HEK293 (cell line): ENCODE measurements around the gene PTRH2.
"Not testable (repeated sequence)": the region's sequence is repeated elsewhere in the genome, so short reads cannot be mapped to it uniquely, and the experiment has no call there.

Source experiments
- CTCF ChIA-PET: fragments of 350-600 bp; formaldehyde crosslinking; extraction: SDS; loops from one replicate; lab custom pipeline; 2021; ENCODE audit warnings: antibody characterized with exemption; lab: Yijun Ruan, JAX
- POLR2A ChIA-PET: fragments of 300-600 bp; formaldehyde crosslinking; extraction: SDS; loops from one replicate; lab custom pipeline; 2020; ENCODE audit warnings: antibody characterized with exemption, inconsistent platforms; lab: Yijun Ruan, JAX
- H3K27ac ChIP-seq: fragments of 200-500 bp; sonication (Bioruptor generic); 2 replicates; pipeline ENCODE4 v1.5.1; 2014; ENCODE audit warnings: low read depth, low read length, control low read depth, inconsistent platforms; ENCODE audit errors: extremely low read depth
- H3K36me3 ChIP-seq, 2 experiments: fragments of 200-500 bp in 1 of 2; sonication (Bioruptor generic) in 1 of 2; 1 replicate in 1 of 2; 2 replicates in 1 of 2; pipeline ENCODE4 v1.5.1; 2014 to 2017; ENCODE audit warnings: inconsistent platforms in 2 of 2, low read length in 2 of 2; ENCODE audit not compliant: control insufficient read depth in 2 of 2, insufficient read depth in 1 of 2
- H3K4me1 ChIP-seq: fragments of 200-500 bp; sonication (Bioruptor generic); 2 replicates; pipeline ENCODE4 v1.5.1; 2014; ENCODE audit warnings: mild to moderate bottlenecking, low read length, inconsistent platforms; ENCODE audit not compliant: control insufficient read depth, insufficient read depth
- H3K4me3 ChIP-seq: 2 replicates; pipeline ENCODE4 v1.5.1; 2011; ENCODE audit warnings: low read depth, mild to moderate bottlenecking, control low read depth, low read length, moderate library complexity
- H3K9me3 ChIP-seq: fragments of 200-500 bp; sonication (Bioruptor generic); 2 replicates; pipeline ENCODE4 v1.5.1; 2014; ENCODE audit warnings: low read depth, low read length, inconsistent platforms; ENCODE audit not compliant: control insufficient read depth, insufficient read depth
- ZBTB1 ChIP-seq: fragments of 450-650 bp; formaldehyde crosslinking; IDR thresholded peaks from 2 replicates; pipeline ENCODE4 v1.5.1; 2016; ENCODE audit warnings: missing biosample characterization, missing genetic modification characterization
- ZBTB17 ChIP-seq: fragments of 450-650 bp; formaldehyde crosslinking; IDR thresholded peaks from 2 replicates; pipeline ENCODE4 v1.5.1; 2016; ENCODE audit warnings: missing biosample characterization, missing genetic modification characterization
- ZBTB20 ChIP-seq: fragments of 450-650 bp; formaldehyde crosslinking; IDR thresholded peaks from 2 replicates; pipeline ENCODE4 v1.5.1; 2016; ENCODE audit warnings: missing biosample characterization, missing genetic modification characterization
- ZIC2 ChIP-seq: fragments of 450-650 bp; formaldehyde crosslinking; IDR thresholded peaks from 2 replicates; pipeline ENCODE4 v1.5.1; 2016; ENCODE audit warnings: missing biosample characterization, missing genetic modification characterization
- ZNF112 ChIP-seq: fragments of 450-650 bp; formaldehyde crosslinking; IDR thresholded peaks from 2 replicates; pipeline ENCODE4 v1.5.0; 2017; ENCODE audit warnings: missing biosample characterization, missing genetic modification characterization
- ZNF133 ChIP-seq: fragments of 450-650 bp; formaldehyde crosslinking; IDR thresholded peaks from 2 replicates; pipeline ENCODE4 v1.5.1; 2016; ENCODE audit warnings: missing biosample characterization, missing genetic modification characterization
- ZNF169 ChIP-seq: fragments of 450-650 bp; formaldehyde crosslinking; IDR thresholded peaks from 2 replicates; pipeline ENCODE4 v1.5.1; 2016; ENCODE audit warnings: missing biosample characterization, missing genetic modification characterization
- ZNF211 ChIP-seq: fragments of 450-650 bp; formaldehyde crosslinking; IDR thresholded peaks from 2 replicates; pipeline ENCODE4 v1.5.1; 2016; ENCODE audit warnings: low read depth, missing biosample characterization, missing genetic modification characterization
- ZNF266 ChIP-seq: fragments of 450-650 bp; formaldehyde crosslinking; IDR thresholded peaks from 2 replicates; pipeline ENCODE4 v1.5.1; 2016; ENCODE audit warnings: missing biosample characterization, missing genetic modification characterization, low read depth
- ZNF324 ChIP-seq: fragments of 450-650 bp; formaldehyde crosslinking; IDR thresholded peaks from 2 replicates; pipeline ENCODE4 v1.5.1; 2016; ENCODE audit warnings: missing biosample characterization, missing genetic modification characterization
- ZNF335 ChIP-seq: fragments of 450-650 bp; formaldehyde crosslinking; conservative IDR thresholded peaks from 2 replicates; pipeline ENCODE4 v1.5.1; 2016; ENCODE audit warnings: missing biosample characterization, missing genetic modification characterization
- ZNF416 ChIP-seq: fragments of 450-650 bp; formaldehyde crosslinking; IDR thresholded peaks from 2 replicates; pipeline ENCODE4 v1.5.1; 2016; ENCODE audit warnings: missing biosample characterization, missing genetic modification characterization
- ZNF510 ChIP-seq: fragments of 450-650 bp; formaldehyde crosslinking; IDR thresholded peaks from 2 replicates; pipeline ENCODE4 v1.5.1; 2018; ENCODE audit warnings: mild to moderate bottlenecking, missing genetic modification characterization, missing biosample characterization; ENCODE audit not compliant: insufficient replicate concordance
- ZNF521 ChIP-seq: fragments of 450-650 bp; formaldehyde crosslinking; IDR thresholded peaks from 2 replicates; pipeline ENCODE4 v1.5.1; 2017; ENCODE audit warnings: missing biosample characterization, mild to moderate bottlenecking, missing genetic modification characterization
- ZNF629 ChIP-seq: fragments of 450-650 bp; formaldehyde crosslinking; IDR thresholded peaks from 2 replicates; pipeline ENCODE4 v1.5.1; 2017; ENCODE audit warnings: missing biosample characterization, missing genetic modification characterization
- ZNF776 ChIP-seq: fragments of 450-650 bp; formaldehyde crosslinking; IDR thresholded peaks from 2 replicates; pipeline ENCODE4 v1.5.0; 2017; ENCODE audit warnings: missing biosample characterization, missing genetic modification characterization, borderline replicate concordance
- ZSCAN30 ChIP-seq: fragments of 450-650 bp; IDR thresholded peaks from 2 replicates; pipeline ENCODE4 v1.5.1; 2018; ENCODE audit warnings: missing biosample characterization, mild to moderate bottlenecking, missing genetic modification characterization, moderate library complexity
- TF ChIP-seq, protein P1 (sequence below): fragments of 450-650 bp; formaldehyde crosslinking; IDR thresholded peaks from 2 replicates; pipeline ENCODE4 v1.5.1; 2017; ENCODE audit warnings: missing biosample characterization, missing genetic modification characterization
- TF ChIP-seq, protein P2 (sequence below): fragments of 450-650 bp; formaldehyde crosslinking; IDR thresholded peaks from 2 replicates; pipeline ENCODE4 v1.5.1; 2016; ENCODE audit warnings: missing biosample characterization, missing genetic modification characterization
- TF ChIP-seq, protein P3 (sequence below): fragments of 450-650 bp; formaldehyde crosslinking; IDR thresholded peaks from 2 replicates; pipeline ENCODE4 v1.5.1; 2016; ENCODE audit warnings: missing biosample characterization, missing genetic modification characterization

The PTRH2 gene

DNA sequence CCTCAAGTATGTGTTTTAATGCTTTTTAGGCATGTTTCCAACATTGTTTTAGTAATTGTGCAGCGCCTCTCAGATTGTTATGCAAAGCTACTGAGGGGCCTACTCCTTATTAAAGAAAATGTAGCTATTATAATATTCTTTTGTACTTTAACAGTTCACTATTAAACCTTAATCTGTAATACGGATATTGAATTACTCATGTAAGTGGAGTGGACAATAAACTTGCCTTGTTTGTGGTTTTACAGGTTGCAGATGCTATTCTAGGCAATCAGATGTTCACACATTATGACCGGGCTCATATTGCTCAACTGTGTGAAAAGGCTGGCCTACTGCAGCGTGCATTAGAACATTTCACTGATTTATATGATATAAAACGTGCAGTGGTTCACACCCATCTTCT is 41.0 kb downstream of the PTRH2 start (continued):
- TF ChIP-seq, protein P1, sequence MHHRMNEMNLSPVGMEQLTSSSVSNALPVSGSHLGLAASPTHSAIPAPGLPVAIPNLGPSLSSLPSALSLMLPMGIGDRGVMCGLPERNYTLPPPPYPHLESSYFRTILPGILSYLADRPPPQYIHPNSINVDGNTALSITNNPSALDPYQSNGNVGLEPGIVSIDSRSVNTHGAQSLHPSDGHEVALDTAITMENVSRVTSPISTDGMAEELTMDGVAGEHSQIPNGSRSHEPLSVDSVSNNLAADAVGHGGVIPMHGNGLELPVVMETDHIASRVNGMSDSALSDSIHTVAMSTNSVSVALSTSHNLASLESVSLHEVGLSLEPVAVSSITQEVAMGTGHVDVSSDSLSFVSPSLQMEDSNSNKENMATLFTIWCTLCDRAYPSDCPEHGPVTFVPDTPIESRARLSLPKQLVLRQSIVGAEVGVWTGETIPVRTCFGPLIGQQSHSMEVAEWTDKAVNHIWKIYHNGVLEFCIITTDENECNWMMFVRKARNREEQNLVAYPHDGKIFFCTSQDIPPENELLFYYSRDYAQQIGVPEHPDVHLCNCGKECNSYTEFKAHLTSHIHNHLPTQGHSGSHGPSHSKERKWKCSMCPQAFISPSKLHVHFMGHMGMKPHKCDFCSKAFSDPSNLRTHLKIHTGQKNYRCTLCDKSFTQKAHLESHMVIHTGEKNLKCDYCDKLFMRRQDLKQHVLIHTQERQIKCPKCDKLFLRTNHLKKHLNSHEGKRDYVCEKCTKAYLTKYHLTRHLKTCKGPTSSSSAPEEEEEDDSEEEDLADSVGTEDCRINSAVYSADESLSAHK (tag by site-specific recombination): peak; percentile 82
- no peak for TF ChIP-seq ZNF521 (tag by site-specific recombination)

DNA sequence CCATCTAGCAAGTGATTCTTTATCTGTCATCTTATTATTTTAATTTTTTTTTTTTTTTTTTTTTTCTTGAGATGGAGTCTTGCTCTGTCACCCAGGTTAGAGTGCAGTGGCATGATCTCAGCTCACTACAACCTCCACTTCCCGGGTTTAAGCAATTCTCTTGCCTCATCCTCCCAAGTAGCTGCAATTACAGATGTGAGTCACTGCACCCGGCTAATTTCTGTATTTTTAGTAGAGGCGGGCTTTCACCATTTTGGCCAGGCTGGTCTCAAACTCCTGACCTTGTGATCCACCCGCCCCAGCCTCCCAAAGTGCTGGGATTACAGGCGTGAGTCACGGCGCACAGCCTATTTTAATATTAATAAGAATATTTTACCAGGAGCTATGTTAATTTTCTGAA is 50.6 kb downstream of the PTRH2 start:
- H3K4me1 ChIP-seq, H3K4me3 ChIP-seq, H3K9me3 ChIP-seq, H3K27ac ChIP-seq: not testable (repeated sequence)
- ChIA-PET POLR2A (interaction anchor here (1.2 to 1.5 kb wide), 2 partner anchors 37 to 51 kb away, joined by 3 to 4 read pairs; partner anchors contain the start of genes CLTC, PTRH2 and VMP1), CTCF (interaction anchor here (1.1 kb wide), 1 partner anchor 135 kb away, joined by 3 read pairs; no protein-coding TSS in a partner anchor)
- H3K36me3 ChIP-seq: peaks cover 93 to 97% of the 10 kb centered on the region in 2 experiments

DNA sequence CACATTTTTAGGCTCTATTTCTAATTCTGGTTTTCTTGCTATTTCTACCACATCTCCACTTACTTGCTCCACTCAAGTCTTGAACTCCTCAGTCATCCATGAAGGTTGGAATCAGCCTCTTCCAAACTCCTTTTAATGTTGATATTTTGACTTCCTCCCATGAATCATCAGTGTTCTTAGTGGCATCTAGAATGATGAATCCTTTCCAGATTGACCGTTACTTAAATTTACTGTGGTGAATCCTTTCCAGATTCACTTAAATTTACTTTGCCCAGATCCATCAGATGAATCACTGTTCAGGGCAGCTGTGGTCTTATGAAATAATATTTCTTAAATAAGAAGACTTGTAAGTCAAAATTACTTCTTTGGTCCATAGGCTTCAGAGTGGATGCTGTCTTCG is 55.1 kb downstream of the PTRH2 start:
- Histone ChIP-seq H3K4me3 (no peak overlapping the region), H3K4me1 (0 out of 2 replicates have a peak, but pooled peaks cover 1% of the 10 kb centered on the region), H3K27ac (no peak overlapping the region), H3K9me3 (no peaks in the 10 kb centered on the region), H3K36me3 (peaks cover 91 to 97% of the 10 kb centered on the region in 2 experiments)
- CTCF ChIA-PET: interaction anchor here (0.6 kb wide), 1 partner anchor 982 kb away, joined by 3 read pairs; no protein-coding TSS in a partner anchor
- TF ChIP-seq ZNF416 (tag by site-specific recombination) (no peak), ZNF629 (tag by site-specific recombination) (no peak), ZBTB17 (tag by site-specific recombination) (no peak), ZNF133 (tag by site-specific recombination) (no peak), ZNF510 (tag by site-specific recombination) (no peak), ZBTB1 (no peak), ZNF169 (tag by site-specific recombination) (no peak), ZNF324 (tag by site-specific recombination) (no peak), ZBTB20 (tag by site-specific recombination) (no peak), ZNF776 (no peak), ZNF112 (tag by site-specific recombination) (no peak), ZNF266 (tag by site-specific recombination) (no peak), ZNF211 (tag by site-specific recombination) (no peak), ZNF335 (no peak), ZSCAN30 (tag by site-specific recombination) (no peak), ZIC2 (tag by site-specific recombination) (no peak)
- TF ChIP-seq, protein P2, sequence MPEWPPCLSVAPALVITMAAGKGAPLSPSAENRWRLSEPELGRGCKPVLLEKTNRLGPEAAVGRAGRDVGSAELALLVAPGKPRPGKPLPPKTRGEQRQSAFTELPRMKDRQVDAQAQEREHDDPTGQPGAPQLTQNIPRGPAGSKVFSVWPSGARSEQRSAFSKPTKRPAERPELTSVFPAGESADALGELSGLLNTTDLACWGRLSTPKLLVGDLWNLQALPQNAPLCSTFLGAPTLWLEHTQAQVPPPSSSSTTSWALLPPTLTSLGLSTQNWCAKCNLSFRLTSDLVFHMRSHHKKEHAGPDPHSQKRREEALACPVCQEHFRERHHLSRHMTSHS (tag by site-specific recombination): no peak
- TF ChIP-seq, protein P3, sequence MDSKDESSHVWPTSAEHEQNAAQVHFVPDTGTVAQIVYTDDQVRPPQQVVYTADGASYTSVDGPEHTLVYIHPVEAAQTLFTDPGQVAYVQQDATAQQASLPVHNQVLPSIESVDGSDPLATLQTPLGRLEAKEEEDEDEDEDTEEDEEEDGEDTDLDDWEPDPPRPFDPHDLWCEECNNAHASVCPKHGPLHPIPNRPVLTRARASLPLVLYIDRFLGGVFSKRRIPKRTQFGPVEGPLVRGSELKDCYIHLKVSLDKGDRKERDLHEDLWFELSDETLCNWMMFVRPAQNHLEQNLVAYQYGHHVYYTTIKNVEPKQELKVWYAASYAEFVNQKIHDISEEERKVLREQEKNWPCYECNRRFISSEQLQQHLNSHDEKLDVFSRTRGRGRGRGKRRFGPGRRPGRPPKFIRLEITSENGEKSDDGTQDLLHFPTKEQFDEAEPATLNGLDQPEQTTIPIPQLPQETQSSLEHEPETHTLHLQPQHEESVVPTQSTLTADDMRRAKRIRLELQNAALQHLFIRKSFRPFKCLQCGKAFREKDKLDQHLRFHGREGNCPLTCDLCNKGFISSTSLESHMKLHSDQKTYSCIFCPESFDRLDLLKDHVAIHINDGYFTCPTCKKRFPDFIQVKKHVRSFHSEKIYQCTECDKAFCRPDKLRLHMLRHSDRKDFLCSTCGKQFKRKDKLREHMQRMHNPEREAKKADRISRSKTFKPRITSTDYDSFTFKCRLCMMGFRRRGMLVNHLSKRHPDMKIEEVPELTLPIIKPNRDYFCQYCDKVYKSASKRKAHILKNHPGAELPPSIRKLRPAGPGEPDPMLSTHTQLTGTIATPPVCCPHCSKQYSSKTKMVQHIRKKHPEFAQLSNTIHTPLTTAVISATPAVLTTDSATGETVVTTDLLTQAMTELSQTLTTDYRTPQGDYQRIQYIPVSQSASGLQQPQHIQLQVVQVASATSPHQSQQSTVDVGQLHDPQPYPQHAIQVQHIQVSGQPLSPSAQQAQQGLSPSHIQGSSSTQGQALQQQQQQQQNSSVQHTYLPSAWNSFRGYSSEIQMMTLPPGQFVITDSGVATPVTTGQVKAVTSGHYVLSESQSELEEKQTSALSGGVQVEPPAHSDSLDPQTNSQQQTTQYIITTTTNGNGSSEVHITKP (tag by site-specific recombination): no peak
- POLR2A ChIA-PET: no interaction called here
